GM21723 (cell line): ENCODE measurements around the gene HNRNPUL2.

Source experiments
- ATAC-seq: cut with Tn5 transposase; IDR thresholded peaks from one replicate; pipeline ENCODE4 v1.9.1; 2021; ENCODE audit warnings: mild to moderate bottlenecking, moderate library complexity; ENCODE audit not compliant: unreplicated experiment

The HNRNPUL2 gene

GRCh38 chr11:62727872-62728170 is 564 bp upstream of the HNRNPUL2 start:
- peak; percentile 52 for ATAC-seq

DNA sequence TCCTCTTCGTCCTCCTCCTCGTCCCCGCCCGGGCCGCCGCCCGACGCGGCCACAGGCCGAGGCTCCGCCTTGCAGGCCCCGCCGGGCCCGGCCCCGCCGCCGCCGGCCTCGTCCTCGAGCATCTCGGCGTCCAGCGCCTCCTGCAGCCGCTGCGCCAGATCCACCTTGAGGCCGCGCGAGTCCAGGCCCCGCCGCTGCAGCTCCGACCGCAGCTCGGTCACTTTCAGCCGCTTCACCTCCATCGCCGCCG is 417 bp downstream of the HNRNPUL2 start:
- ATAC-seq, result peak; percentile 12

GRCh38 chr11:62726156-62726914 is 922 bp downstream of the HNRNPUL2 start:
- ATAC-seq, result peak; percentile 3

- no peak for ATAC-seq
Observed at GRCh38 chr11:62725646-62726045, 1.6 kb downstream of the HNRNPUL2 start.

- no peak for ATAC-seq
Observed at GRCh38 chr11:62724171-62724570, 3.1 kb downstream of the HNRNPUL2 start.

GRCh38 chr11:62721994-62722393 is 5.3 kb downstream of the HNRNPUL2 start:
- ATAC-seq, result no peak

DNA sequence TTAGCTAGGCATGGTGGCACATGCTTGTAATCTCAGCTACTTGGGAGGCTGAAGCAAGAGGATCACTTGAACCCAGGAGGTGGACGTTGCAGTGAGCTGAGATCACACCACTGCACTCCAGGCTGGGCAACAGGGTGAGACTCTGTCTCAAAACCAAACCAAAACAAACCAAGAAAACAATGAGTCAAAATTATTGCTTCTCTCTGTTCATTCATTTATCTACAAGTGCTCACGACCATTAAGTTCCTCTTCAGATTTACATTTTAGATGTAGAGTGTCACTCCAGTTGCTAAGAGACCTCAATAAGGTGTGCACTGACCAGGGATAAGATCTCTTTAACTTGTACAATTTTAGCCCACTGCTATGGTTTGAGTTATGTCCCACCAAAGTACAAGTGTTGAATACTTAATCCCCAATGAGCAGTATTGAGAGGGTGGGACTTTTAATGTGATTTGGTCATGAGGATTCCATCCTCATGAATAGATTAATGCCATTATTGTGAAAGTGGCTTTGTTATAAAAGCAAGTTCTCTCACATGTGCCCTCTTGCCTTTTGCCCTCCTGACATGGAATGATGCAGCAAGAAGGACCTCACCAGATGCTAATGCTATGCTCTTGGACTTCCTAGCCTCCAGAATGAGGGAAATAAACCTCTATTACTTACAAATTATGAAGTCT is 7.8 kb downstream of the HNRNPUL2 start:
- no peak for ATAC-seq

DNA sequence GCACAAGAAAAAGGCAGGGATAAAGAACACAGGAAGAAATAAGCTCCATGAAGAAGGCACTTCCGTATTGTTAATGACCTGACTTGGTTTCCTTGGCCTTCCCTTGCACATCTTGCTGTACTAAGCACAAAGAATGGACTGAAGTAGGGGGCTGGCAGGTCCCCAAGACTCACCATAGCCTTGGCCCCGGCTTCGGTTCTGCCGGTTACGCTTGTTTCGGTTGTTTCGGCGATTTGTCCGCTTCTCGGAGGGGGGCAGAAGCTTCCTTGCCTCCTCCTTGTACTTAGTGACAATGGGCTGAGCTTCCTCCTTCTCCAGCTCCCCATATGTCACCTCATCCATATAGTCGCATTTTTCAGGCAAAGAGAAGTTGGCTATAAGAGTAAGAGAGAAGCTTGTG is 10.4 kb downstream of the HNRNPUL2 start:
- ATAC-seq, result no peak

GRCh38 chr11:62716206-62716605 is 11.1 kb downstream of the HNRNPUL2 start:
- no peak for ATAC-seq

GRCh38 chr11:62715150-62716130 is 11.8 kb downstream of the HNRNPUL2 start:
- no peak for ATAC-seq

GRCh38 chr11:62713343-62713742 is 13.9 kb downstream of the HNRNPUL2 start:
- ATAC-seq, result no peak

DNA sequence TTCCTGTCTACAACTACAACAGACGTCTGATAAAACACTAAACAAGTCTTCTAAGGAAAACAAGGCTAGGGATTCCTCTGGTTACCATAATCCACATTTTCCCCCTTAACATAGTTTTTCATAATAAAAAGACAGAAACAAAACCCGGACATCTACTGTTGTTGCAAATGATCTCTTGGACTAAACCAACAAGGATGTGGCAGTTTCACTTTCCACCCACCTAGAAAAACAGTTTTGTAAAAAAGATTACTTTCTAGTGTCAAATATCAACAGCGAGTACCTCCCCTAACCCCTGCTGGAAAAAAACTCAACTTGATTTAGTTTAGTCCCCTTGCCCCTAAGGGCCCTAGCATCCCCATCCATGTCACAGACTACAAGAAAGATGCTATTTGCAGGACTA is 14.4 kb downstream of the HNRNPUL2 start:
- no peak for ATAC-seq

- ATAC-seq, result no peak
Observed at GRCh38 chr11:62712276-62712812, 14.9 kb downstream of the HNRNPUL2 start.

DNA sequence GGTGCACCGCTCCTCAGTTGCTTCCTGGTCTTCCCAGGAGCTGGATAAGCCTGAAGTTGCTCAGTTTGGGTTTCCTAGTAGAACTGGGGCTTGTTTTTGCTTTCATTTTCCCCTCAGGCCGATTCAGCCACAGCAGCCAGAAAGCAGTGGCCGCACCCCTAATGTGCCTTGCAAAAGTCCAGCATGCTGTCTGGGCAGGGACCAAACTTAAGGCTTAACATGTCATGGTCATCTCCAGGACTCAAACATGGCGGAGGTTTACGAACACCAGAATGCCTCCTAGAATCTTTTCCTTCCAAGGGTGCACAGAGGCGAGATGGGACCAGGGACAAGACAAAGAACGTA is 17.3 kb downstream of the HNRNPUL2 start:
- no peak for ATAC-seq

DNA sequence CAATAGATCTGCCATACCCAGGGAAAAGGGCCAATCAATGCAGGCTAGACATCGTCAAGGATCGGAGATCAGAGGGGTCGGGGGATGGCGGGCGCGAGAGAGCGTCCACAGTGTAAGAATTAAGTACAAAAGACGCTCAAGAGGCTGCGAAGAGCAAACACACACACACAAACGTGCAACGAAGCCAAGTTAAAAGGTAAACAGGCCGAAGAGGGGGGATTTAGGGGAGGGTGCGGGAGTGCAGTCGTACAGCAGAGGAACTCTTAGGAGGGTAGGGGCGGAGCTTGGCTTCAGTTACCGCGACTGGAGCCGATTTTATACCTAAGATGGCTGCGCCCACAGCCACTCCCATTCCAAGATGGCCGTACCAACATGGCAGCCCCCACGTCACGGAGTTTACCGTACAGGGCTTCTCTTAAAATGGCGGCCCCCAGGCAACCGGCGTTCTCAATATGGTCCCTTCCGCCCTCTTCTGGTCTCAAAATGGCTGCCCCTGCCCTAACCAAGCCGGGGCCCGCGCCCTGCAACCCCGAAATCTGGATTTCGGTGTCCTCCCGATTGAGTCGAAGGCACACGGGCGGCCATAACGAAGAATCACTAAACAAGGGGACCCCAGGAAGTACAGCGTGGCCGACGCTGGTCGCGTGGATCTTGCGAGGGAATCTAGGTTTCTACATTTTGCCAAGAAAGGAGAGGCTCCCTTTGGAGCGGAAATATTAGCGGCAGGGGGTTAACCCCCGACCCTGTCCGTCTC is 17.8 kb downstream of the HNRNPUL2 start:
- peak; percentile 66 for ATAC-seq

GRCh38 chr11:62708793-62709192 is 18.5 kb downstream of the HNRNPUL2 start:
- no peak for ATAC-seq

DNA sequence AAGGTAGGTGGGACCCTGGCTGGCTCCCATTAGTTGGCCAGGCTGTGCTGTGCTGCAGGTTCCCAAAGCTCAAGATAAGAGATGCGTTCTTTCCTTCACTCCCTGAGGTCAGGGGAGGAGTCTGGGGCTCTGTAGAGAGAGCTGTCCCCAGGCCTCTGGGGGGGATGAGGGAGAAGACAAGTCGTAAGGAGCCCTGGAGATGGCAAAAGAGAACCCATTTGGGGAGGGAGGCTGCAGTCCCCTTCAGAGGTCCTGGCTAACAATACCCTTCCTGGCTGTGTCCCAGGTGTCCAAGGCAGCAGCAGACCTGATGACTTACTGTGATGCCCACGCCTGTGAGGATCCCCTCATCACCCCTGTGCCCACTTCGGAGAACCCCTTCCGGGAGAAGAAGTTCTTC is 18.9 kb downstream of the HNRNPUL2 start:
- ATAC-seq, result no peak

- ATAC-seq, result no peak
Observed at GRCh38 chr11:62707277-62707861, 19.9 kb downstream of the HNRNPUL2 start, which contains the start of the genes BSCL2 and GNG3. Gene BSCL2, minus strand, starts transcription at chr11:62707424. Its CDS starts 229 bp downstream, at chr11:62707195. Gene GNG3, plus strand, starts transcription at chr11:62707676. Its CDS starts 620 bp downstream, at chr11:62708296.

DNA sequence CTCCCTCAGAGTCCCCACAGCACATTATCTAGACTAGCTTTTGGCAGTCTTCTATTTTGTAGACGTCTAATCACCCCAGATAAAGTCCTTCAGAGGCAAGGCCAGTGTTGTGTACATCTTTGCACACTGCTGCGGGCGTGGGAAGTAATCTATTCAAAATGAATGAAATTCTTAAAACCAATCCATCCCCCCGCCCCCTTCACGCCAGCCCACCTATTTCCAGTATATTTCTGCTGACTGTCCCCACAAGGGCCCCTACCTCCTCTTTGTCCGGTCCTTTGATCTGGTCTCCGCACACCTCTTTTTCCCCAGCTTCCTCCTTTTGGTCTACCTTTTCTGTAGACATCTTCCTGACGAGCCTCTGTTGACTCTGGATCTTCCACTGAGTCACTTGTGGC is 20.4 kb downstream of the HNRNPUL2 start:
- no peak for ATAC-seq
